ENCODE measurements around the gene MSI2.

MSI2 gene

DNA sequence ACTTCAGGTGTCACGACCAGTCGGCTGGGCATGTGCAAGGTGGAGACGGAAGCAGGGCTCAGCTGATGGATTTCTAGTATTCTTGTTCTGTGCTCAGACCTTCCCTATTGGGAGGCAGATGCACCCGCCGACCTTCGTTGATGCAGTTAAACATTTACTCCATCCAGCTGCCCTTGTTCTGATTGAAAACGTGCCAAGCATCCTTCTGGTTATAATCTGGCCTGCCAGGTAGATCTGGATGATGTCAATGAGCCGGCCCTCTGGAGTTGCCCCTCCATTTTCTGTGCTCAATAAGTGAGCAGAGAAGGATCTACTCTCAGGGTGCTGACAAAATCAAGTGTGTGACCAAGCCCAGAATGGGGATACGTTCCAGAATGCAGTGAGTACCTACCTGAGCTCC lies 450.4 kb downstream of the MSI2 start:
- DNase-seq, result no peak

DNA sequence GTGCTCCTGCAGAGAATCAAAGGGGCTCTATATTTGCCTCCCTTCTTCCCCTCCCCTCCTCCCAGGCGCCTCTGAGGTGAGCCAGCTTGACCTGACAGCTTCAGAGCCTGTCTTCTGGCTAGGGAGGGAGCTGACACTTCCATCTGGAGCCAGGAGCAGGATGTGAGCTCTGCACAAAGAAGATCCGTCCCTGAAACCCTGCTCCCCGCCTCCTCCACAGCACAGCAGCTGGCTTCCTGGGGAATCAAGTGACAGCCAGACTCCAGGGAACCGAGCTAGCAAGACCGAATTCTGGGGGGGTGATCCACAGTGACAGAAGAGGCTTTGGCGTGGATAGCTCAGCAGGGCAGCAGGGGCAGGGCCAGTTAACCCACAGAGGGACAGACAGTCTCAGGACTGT lies 451.6 kb downstream of the MSI2 start:
- no peak for DNase-seq

- no peak for DNase-seq
Measured at GRCh38 chr17:57708410-57708809, 452.1 kb downstream of the MSI2 start.

DNA sequence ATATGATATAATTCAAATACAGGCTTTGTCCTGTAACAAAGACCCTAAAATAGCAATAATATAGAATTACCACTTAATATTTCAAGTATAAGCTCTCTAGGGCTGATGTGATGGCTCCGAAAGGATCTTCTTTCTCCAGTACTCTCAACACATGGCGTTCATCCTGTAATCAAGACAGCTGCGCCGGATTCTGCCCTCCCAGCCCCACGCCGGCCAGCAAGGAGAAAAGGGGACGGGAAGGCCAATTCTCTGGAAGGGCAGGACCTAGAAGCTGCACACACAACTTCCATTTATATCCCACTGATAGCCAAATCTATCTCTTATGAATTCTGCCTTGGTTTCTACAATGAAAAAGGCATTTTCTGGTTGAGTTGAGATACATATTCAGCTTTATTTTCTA lies 456.8 kb downstream of the MSI2 start:
- no peak for DNase-seq

- DNase-seq, result no peak
Measured at GRCh38 chr17:57714665-57715180, 458.4 kb downstream of the MSI2 start.

GRCh38 chr17:57715981-57716380 lies 459.7 kb downstream of the MSI2 start:
- DNase-seq, result no peak

DNA sequence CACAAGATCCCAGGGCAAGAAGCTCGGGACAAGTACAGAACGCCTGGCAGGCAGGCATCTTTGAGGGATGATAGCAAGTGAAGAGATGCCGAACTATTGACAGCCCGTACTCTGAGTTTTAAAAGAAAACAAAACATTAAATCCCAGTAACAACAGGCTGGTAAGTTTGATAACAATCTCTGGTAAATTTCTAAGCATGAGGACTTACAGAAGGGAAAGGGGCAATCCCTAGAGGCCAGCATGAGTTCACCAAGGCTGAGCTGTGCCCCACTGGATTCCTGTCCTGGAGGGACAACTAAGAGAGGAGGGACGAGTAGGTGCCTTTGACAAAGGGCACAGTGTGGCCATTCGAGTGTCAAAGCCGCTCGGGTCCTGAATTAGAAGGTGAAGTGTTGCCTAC lies 462.6 kb downstream of the MSI2 start:
- DNase-seq, result no peak

DNA sequence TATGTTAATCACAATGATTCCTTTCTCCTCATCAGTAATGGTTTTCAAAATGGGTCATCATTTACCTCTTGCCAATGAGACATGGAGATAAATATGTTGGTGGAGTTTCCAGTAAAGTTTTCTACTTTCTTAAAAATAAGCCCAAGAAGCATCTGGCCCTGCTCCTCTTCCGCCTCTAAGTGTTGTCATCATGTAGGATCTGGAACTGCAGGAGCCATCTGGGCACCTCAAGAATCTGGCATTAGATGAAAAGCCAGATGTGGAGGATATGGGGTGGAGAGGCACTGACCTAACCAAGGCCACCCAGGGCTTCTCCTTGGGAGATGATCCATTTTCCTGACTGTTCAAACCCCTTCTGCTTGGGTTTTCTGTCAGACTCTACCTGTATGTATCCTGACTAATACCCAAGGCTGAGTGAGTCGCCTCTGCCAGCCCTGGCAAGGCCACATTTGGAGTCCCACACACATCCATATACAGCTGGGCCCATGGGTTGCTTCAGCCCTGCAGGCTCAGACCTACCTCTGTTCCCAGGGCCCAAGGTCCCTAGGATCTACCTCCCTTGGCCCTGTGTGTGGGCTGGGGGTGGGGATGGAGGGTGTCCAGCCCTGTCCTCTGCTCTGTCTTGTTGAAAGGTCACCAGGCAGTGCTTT lies 464.2 kb downstream of the MSI2 start:
- no peak for DNase-seq

GRCh38 chr17:57721967-57722703 lies 465.8 kb downstream of the MSI2 start:
- no peak for DNase-seq

- DNase-seq, result no peak
Measured at GRCh38 chr17:57722704-57723043, 466.4 kb downstream of the MSI2 start.

- DNase-seq, result no peak
Measured at GRCh38 chr17:57723427-57724025, 467.2 kb downstream of the MSI2 start.

GRCh38 chr17:57724026-57724728 lies 467.9 kb downstream of the MSI2 start:
- DNase-seq, result no peak

- DNase-seq, result no peak
Measured at GRCh38 chr17:57724729-57725125, 468.4 kb downstream of the MSI2 start.

DNA sequence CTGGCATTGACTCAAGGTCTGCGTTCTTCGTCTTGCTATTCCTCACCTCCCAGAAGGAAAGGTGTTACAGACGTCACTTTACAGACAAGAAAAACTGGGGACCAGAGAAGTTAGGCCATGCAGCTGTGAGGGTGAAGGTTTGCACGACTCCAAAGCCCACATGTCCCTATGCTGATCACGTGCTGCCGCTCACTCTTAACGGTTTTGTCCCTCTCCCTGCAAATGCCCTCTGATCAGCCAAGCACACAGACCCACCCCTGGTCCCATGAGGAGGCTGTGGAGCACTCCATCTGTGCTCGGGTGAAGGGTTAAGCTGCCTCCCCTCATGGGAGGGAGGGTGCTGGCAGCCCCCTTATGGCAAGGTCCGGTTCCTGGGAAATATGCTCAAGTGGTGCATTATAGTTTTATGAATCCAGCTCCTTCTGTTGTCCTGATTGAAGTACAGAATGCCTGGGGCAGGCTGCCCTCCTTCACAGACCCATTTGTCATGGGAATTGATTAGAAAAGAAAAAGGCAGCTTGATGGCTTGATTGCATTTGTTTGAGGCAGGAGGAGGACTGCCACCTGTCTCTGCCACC lies 470.0 kb downstream of the MSI2 start:
- DNase-seq, result no peak

GRCh38 chr17:57726838-57727237 lies 470.5 kb downstream of the MSI2 start:
- DNase-seq, result no peak

GRCh38 chr17:57727630-57728175 lies 471.4 kb downstream of the MSI2 start:
- no peak for DNase-seq

GRCh38 chr17:57730026-57730701 lies 473.8 kb downstream of the MSI2 start:
- no peak for DNase-seq

DNA sequence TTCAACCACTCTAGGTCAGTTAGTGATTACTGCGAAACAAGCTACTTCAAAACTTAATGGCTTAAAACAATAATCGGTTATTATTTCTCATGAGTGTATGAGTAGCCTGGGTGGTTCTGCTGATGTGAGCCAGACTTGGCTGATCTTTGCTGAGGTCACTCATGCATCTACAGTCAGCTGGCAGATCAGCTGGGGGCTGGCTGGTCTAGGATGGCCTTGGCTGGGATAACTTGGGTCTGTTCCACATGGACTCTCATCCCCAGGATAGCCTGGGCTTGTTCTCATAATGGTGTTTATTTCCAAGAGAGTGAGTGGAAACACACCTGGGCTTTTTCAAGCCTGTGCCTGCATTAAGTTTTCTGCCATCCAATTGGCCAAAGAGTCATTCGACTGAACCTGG lies 475.7 kb downstream of the MSI2 start:
- no peak for DNase-seq

DNA sequence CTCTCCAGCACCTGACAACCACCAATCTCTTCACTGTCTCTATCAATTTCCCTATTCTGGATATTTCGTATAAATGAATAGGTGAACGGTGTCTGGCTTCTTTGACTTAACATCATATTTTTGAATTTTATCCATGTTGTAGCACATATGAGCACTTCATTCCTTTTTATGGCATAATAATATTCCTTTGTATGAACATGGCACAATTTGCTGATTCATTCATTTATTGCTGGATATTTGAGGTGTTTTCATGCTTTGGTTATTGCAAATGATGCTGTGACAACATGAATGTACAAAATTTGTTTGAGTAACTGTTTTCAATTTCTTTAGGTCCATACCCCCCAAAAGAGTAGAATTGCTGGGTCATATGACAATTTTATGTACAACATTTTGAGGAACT lies 476.8 kb downstream of the MSI2 start:
- DNase-seq, result no peak
